Measurements from ENCODE around the gene ACTR10.
A peak's percentile ranks its signal among the peaks of the same experiment; 100 is the strongest.

The ACTR10 gene

GRCh38 chr14:58191763-58192601 lies 8.0 kb upstream of the ACTR10 start:
- no peak overlapping the region for H3K4me3 ChIP-seq (ENCODE audit: low read depth, low read length)
- no peaks in the 10 kb centered on the region for H3K9me3 ChIP-seq
- no peaks in the 10 kb centered on the region for H3K36me3 ChIP-seq
- TF ChIP-seq, protein P1, sequence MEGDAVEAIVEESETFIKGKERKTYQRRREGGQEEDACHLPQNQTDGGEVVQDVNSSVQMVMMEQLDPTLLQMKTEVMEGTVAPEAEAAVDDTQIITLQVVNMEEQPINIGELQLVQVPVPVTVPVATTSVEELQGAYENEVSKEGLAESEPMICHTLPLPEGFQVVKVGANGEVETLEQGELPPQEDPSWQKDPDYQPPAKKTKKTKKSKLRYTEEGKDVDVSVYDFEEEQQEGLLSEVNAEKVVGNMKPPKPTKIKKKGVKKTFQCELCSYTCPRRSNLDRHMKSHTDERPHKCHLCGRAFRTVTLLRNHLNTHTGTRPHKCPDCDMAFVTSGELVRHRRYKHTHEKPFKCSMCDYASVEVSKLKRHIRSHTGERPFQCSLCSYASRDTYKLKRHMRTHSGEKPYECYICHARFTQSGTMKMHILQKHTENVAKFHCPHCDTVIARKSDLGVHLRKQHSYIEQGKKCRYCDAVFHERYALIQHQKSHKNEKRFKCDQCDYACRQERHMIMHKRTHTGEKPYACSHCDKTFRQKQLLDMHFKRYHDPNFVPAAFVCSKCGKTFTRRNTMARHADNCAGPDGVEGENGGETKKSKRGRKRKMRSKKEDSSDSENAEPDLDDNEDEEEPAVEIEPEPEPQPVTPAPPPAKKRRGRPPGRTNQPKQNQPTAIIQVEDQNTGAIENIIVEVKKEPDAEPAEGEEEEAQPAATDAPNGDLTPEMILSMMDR (IDR thresholded peaks at IDR 0.05; ENCODE audit: low read depth, low read length), result no peak
- no peak for DNase-seq
- H3K27me3 ChIP-seq, result 0 out of 2 replicates have a peak, but pooled peaks cover 3% of the 10 kb centered on the region
- H3K4me1 ChIP-seq, result no peaks in the 10 kb centered on the region

DNA sequence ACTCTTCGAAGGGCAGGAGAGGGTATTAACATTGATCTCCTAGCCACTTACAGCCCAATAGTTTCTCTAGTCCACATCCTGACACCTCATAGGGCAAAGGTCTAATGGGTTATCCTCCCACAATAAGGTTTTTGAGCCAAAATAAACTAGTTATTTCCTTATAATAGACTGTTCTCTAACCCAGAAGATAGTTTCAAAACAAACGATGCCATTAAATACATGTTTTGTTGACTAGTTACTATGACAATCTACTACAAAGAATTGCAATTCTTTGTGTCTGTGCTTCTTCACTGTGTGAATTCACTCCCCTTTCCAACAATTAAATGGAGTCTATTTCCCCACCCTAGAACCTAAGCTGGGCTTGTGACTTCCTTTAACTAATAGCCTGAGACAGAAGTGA lies 6.4 kb upstream of the ACTR10 start:
- DNase-seq, result no peak
- TF ChIP-seq, protein P1 (IDR thresholded peaks at IDR 0.05; ENCODE audit: low read depth, low read length), result no peak
- no peaks in the 10 kb centered on the region for H3K9me3 ChIP-seq
- no peak overlapping the region for H3K4me3 ChIP-seq (ENCODE audit: low read depth, low read length)
- H3K4me1 ChIP-seq, result no peaks in the 10 kb centered on the region
- 0 out of 2 replicates have a peak, but pooled peaks cover 3% of the 10 kb centered on the region for H3K27me3 ChIP-seq
- no peaks in the 10 kb centered on the region for H3K36me3 ChIP-seq

- no peak for DNase-seq
- TF ChIP-seq, protein P1 (IDR thresholded peaks at IDR 0.05; ENCODE audit: low read depth, low read length), result no peak
- Histone ChIP-seq H3K9me3 (no peaks in the 10 kb centered on the region), H3K27me3 (0 out of 2 replicates have a peak, but pooled peaks cover 3% of the 10 kb centered on the region), H3K36me3 (no peaks in the 10 kb centered on the region; the same call in 1 of the 2 replicates), H3K4me3 (ENCODE audit: low read depth, low read length) (no peak overlapping the region), H3K4me1 (no peaks in the 10 kb centered on the region)
Observed at GRCh38 chr14:58196198-58196597, 3.8 kb upstream of the ACTR10 start.

DNA sequence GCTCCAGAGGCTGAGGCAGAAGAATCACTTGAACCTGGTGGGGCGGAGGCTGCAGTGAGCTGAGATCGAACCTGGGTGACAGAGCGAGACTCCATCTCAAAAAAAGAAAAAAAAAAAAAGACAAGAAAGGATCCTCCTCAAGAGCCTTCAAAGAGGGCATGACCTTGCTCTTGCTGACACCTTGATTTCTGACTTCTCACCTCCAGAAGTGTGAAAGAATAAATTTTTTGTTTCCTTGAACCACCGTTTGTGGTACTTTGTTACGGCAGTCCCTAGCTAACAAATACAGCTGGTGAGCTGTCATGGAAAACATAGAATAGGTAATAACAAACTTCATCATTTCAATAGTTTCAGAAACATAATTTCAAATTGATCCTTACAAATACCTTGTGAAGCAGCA lies 1.9 kb upstream of the ACTR10 start:
- Histone ChIP-seq H3K36me3 (no peaks in the 10 kb centered on the region; the same call in 1 of the 2 replicates), H3K27me3 (no peaks in the 10 kb centered on the region), H3K4me3 (ENCODE audit: low read depth, low read length) (no peak overlapping the region), H3K9me3 (no peaks in the 10 kb centered on the region), H3K4me1 (no peaks in the 10 kb centered on the region)
- DNase-seq, result no peak
- TF ChIP-seq, protein P1 (IDR thresholded peaks at IDR 0.05; ENCODE audit: low read depth, low read length), result no peak

DNA sequence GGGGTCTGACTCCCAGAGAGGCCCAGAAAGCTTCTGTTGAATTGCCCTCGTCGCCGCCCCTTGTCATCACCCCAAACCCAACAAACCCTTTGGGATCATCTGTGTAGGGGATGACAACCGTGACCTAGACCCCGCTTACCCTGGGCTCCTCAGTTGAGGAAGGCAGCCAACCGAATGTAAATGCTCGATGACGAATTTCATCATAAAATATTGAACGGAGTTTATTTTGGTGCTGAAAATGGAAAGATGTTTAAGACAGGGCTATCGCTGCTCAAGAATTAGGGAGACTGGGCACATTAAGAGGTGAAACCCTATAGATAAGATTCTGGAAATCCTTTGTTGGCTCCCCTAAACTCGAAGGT lies 512 bp downstream of the ACTR10 start:
- DNase-seq, result no peak
- Histone ChIP-seq H3K4me3 (ENCODE audit: low read depth, low read length) (peak overlapping the region; percentile 88), H3K27me3 (no peaks in the 10 kb centered on the region), H3K4me1 (no peaks in the 10 kb centered on the region), H3K9me3 (no peaks in the 10 kb centered on the region), H3K36me3 (no peaks in the 10 kb centered on the region; the same call in 1 of the 2 replicates)
- TF ChIP-seq, protein P1 (IDR thresholded peaks at IDR 0.05; ENCODE audit: low read depth, low read length), result no peak

- Histone ChIP-seq H3K36me3 (no peaks in the 10 kb centered on the region; the same call in 1 of the 2 replicates), H3K9me3 (no peaks in the 10 kb centered on the region), H3K4me1 (no peaks in the 10 kb centered on the region), H3K27me3 (no peaks in the 10 kb centered on the region), H3K4me3 (ENCODE audit: low read depth, low read length) (peak overlapping the region; percentile 88)
- DNase-seq, result no peak
- TF ChIP-seq, protein P1 (IDR thresholded peaks at IDR 0.05; ENCODE audit: low read depth, low read length), result no peak
Observed at GRCh38 chr14:58200846-58201245, 897 bp downstream of the ACTR10 start.

All from BE2C (cell line).